Measurements from ENCODE around the gene CPNE7. TPM values are rescaled to one million over a fixed set of nuclear protein-coding genes. Genes with fewer than 3 reads are reported as not detected.

CPNE7 gene
- total and polyA plus RNA-seq, 9 of the 15 experiments (the other 6 are each of a cell fraction or from before 2014, with no cell fraction given), result 0.30 to 73.4 (median 32.7) TPM

DNA sequence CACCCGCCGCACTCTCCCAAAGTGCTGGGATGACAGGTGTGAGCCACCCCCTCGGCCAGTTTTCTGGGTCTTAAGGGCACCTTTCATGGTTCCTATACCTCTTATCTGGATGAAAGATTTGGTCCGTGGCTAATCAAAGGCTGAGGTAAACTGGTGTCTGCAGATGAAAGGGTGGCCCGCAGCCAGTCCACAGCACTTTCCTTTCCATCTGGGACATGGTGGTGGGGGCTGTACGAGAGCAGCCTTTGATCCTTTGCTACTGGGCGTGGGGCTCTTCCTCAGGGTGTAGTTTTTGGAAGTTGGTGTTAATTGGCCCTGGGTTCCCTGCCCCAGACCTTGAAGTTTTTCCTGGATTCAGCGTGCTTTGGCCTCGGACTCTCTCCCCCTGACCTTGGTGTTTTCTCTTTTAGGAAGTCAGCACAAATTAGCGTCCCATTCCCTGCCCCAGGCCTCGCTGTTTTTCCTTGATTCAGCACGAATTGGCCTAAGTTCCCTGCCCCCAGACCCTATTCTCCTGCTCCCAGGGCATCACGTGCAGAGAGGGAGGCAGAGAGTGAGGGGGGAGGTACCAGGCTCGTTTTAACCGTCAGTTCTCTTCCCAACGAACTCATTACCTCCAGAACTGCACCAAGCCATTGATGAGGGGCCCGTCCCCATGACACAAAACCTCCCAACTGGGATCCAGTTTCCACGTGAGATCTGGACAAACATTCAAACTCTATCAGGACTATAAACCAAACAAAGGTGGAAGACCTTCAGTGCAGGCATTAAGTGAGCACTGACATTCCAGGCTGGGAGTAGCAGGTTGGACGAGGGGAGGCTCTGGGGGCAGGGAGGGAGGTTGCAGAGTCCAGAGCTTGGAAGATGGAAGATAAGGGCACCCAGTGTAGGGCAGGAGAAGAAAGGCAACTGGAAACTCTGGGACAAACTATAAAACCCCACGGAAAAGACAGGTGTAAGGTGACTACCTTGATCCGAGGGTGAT lies 49.5 kb downstream of the CPNE7 start:
- Histone ChIP-seq H3K9me1 (ENCODE audit: control insufficient read depth, insufficient read depth, low read length) (no peaks in the 10 kb centered on the region), H4K20me1 (replicated peaks; ENCODE audit: control insufficient read depth, insufficient read depth, low read length) (no peaks in the 10 kb centered on the region), H3K27me3 (ENCODE audit: control insufficient read depth in 2 of 2, insufficient read depth in 2 of 2, low read length in 2 of 2) (peaks cover 43 to 77% of the 10 kb centered on the region in 2 experiments), H3K79me2 (ENCODE audit: control insufficient read depth, insufficient read depth, low read length) (no peaks in the 10 kb centered on the region), H3K4me2 (ENCODE audit: insufficient read depth, low read length) (no peak overlapping the region), H3K36me3 (ENCODE audit: control insufficient read depth, insufficient read depth, low read length) (no peaks in the 10 kb centered on the region), H3K4me1 (replicated peaks in 1 of 2; ENCODE audit: control insufficient read depth in 2 of 2, insufficient read depth in 2 of 2, low read length in 2 of 2) (peaks cover 0 to 29% of the 10 kb centered on the region in 2 experiments; a peak in 2 of 5 replicates), H3K9me3 (replicated peaks; ENCODE audit: control insufficient read depth, insufficient read depth, low read depth, low read length) (no peaks in the 10 kb centered on the region), H3K27ac (ENCODE audit: extremely low read depth, low read depth, low read length) (no peak overlapping the region), H2AFZ (ENCODE audit: low read depth, low read length) (no peak overlapping the region), H3K9ac (ENCODE audit: insufficient read depth in 1 of 2, low read depth in 2 of 2, low read length in 2 of 2) (no peak overlapping the region), H3K4me3 (no peak overlapping the region)
- BruUV-seq (replicated peaks), result no TSS peak
- DNase-seq (ENCODE audit: extremely low read depth in 1 of 4, low spot score in 3 of 4) (no peak), FAIRE-seq (no peak), ATAC-seq (no peak)
- POLR2A ChIA-PET, result interaction anchor here (0.7 kb wide), 1 partner anchor 10 kb away, joined by 3 read pairs; no protein-coding TSS in a partner anchor
- WGBS (ENCODE audit: insufficient coverage, low coverage, missing lambda C conversion rate), result 7% methylated on average over 21 of the region's 21 CpGs
- in situ Hi-C loops (cut with MboI), result no loop called here
- intact Hi-C loops (cut with micrococcal nuclease), result no loop called here
- TF ChIP-seq ZNF583 (CRISPR knock-in tag; IDR thresholded peaks at IDR 0.05) (no peak), FUS (optimal IDR thresholded peaks at IDR 0.05; ENCODE audit: low read depth, low read length) (no peak), EZH2 (IDR thresholded peaks at IDR 0.05; ENCODE audit: borderline replicate concordance, low read depth, low read length) (0 out of 2 replicates have a peak, but pooled peaks have one; percentile 64), MEIS2 (IDR thresholded peaks at IDR 0.05; ENCODE audit: partially characterized antibody) (no peak)
- TF ChIP-seq, protein P1, sequence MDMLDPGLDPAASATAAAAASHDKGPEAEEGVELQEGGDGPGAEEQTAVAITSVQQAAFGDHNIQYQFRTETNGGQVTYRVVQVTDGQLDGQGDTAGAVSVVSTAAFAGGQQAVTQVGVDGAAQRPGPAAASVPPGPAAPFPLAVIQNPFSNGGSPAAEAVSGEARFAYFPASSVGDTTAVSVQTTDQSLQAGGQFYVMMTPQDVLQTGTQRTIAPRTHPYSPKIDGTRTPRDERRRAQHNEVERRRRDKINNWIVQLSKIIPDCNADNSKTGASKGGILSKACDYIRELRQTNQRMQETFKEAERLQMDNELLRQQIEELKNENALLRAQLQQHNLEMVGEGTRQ (CRISPR knock-in tag; IDR thresholded peaks at IDR 0.05), result 0 out of 2 replicates have a peak, but pooled peaks have one; percentile 5
- CTCF ChIA-PET (ENCODE audit: low intra/inter-chr PET ratio), result interaction anchor here (0.5 kb wide), 1 partner anchor 13 kb away, joined by 3 read pairs; no protein-coding TSS in a partner anchor

Data from K562 (cell line).